Activated CD8-positive, alpha-beta memory T cell treated with anti-CD3 and anti-CD28 coated beads, Interleukin-2, amount 50 U/mL, for 1 hour (primary cell): Measurements from ENCODE around the gene RHO.

Experiments
- DNase-seq: peaks from one replicate; pipeline ENCODE4 v3.0.0-alpha.2; 2020; ENCODE audit errors: extremely low read depth

RHO gene

GRCh38 chr3:129519896-129520715, 8.3 kb upstream of the RHO start:
- no peak for DNase-seq

- DNase-seq = no peak
Observed at GRCh38 chr3:129520960-129521359, 7.5 kb upstream of the RHO start.

DNA sequence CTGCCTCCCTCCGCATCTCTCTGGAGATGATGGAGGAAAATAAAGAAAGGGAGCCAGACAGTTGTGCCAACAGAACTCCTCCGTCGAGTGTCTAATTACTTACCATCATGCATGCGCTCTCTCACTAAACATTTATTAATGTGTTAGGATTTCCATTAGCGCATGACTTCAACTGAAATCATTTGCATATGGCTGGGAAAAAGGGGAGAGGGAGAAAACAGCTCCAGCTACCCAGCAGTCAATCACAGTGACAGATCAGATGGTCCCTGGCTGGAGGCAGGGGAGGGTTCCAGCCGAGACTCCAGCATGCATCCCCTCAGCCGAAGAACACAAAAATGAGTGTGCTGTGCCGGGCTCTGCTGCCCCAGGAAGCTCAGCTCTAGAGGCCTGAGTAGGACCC, 6.8 kb upstream of the RHO start:
- DNase-seq = no peak

GRCh38 chr3:129522953-129523352, 5.5 kb upstream of the RHO start:
- DNase-seq = no peak

DNA sequence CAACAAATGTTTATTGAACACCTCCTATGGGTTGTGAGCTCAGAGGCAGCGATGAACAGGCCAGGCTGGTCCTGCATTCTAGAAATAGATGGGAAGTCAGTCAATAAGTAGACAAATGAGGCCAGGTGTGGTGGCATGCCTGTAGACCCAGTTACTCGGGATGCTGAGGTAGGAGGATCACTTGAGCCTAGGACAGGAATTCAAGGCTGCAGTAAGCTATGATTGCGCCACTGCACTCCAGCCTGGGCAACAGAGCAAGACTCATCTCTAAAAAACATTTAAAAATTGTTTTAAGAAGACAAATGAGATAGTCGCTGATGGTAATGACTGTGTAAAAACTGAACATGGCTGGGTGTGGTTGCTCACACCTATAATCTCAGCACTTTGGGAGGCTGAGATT, 4.4 kb upstream of the RHO start:
- DNase-seq = no peak

DNA sequence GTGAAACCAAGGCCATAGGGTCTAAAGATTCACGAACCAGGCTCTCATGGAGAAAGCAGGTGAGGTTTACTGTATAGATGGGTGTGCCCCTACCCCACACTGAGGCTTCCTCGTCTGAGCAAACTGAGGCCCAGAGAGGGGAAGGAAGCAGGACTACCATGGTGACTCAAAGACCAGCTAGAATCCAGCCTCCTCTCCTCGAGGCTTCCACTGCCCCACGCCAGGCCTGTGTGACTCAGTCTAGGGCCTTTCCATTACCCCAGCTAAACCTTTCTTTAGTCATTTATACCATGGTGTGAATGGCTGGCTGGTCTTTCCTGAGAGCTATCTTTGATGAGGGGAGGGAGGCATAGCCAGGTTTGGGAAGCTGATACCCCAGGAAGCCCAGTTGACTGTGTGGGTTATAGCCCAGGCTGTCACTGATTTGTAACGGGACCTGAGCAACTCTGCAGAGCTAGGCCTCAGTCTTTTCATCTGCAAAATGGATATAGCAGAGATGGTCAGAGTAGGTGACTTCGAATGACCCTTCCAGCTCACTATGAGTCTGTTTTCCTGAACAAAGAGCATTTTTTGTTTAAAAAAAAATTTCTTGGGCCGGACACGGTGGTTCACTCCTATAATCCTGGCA, 3.0 kb upstream of the RHO start:
- DNase-seq = no peak

DNA sequence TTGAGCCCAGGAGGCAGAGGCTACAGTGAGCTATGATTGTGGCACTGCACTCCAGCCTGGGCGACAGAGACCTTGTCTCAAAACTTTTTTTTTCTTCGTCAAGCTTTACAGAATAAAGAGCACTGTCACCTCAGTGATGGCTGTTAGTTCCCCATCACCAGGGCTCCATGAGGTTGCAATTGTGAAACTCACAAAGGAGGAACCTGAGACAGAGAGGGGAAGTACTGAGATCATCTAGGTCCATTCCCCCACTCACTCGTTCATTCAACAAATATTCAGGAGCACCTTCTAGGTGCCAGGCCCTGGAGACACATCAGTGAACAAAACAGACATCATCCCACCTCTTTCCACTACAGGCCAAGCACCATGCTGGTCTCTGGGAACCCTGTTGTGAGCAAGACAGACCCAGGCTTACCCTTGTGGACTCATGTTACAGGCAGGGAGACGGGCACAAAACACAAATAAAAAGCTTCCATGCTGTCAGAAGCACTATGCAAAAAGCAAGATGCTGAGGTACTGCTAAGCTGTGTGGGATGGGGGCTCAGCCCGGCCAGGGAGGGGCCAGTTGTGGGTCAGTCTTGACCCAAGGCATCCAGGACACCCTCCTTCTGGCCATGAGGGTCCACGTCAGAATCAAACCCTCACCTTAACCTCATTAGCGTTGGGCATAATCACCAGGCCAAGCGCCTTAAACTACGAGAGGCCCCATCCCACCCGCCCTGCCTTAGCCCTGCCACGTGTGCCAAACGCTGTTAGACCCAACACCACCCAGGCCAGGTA, 2.1 kb upstream of the RHO start:
- no peak for DNase-seq

DNA sequence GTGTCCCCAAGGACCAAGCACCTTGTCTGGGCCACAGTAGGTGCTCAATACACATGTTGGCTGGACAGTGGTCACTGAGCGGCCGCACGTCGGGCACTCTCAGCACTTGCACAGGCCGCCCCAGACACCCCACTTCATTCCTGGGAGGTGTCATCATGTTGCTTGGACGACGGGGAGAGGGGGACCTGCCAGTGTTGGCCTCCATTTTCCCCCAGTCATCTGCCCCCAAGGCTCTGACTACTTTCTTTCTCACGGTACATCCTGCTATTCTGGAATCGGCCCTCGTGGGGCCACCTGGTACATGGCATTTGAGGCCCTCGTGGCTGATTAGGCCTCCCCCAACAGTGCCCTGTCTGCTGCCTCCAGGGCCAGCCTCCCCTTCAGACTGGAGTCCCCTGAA, 1.2 kb upstream of the RHO start:
- no peak for DNase-seq

- no peak for DNase-seq
Observed at GRCh38 chr3:129529436-129530210, 1.2 kb downstream of the RHO start.

- DNase-seq = no peak
Observed at GRCh38 chr3:129530251-129530791, 1.9 kb downstream of the RHO start.

DNA sequence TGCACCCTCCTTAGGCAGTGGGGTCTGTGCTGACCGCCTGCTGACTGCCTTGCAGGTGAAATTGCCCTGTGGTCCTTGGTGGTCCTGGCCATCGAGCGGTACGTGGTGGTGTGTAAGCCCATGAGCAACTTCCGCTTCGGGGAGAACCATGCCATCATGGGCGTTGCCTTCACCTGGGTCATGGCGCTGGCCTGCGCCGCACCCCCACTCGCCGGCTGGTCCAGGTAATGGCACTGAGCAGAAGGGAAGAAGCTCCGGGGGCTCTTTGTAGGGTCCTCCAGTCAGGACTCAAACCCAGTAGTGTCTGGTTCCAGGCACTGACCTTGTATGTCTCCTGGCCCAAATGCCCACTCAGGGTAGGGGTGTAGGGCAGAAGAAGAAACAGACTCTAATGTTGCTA, 2.4 kb downstream of the RHO start:
- DNase-seq = no peak

DNA sequence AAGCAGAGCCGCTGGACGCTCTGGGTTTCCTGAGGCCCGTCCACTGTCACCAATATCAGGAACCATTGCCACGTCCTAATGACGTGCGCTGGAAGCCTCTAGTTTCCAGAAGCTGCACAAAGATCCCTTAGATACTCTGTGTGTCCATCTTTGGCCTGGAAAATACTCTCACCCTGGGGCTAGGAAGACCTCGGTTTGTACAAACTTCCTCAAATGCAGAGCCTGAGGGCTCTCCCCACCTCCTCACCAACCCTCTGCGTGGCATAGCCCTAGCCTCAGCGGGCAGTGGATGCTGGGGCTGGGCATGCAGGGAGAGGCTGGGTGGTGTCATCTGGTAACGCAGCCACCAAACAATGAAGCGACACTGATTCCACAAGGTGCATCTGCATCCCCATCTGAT, 3.3 kb downstream of the RHO start:
- no peak for DNase-seq

DNA sequence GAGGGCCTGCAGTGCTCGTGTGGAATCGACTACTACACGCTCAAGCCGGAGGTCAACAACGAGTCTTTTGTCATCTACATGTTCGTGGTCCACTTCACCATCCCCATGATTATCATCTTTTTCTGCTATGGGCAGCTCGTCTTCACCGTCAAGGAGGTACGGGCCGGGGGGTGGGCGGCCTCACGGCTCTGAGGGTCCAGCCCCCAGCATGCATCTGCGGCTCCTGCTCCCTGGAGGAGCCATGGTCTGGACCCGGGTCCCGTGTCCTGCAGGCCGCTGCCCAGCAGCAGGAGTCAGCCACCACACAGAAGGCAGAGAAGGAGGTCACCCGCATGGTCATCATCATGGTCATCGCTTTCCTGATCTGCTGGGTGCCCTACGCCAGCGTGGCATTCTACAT, 3.8 kb downstream of the RHO start:
- no peak for DNase-seq

GRCh38 chr3:129533406-129533805, 5.0 kb downstream of the RHO start:
- DNase-seq = no peak

GRCh38 chr3:129534428-129535027, 6.1 kb downstream of the RHO start:
- no peak for DNase-seq

DNA sequence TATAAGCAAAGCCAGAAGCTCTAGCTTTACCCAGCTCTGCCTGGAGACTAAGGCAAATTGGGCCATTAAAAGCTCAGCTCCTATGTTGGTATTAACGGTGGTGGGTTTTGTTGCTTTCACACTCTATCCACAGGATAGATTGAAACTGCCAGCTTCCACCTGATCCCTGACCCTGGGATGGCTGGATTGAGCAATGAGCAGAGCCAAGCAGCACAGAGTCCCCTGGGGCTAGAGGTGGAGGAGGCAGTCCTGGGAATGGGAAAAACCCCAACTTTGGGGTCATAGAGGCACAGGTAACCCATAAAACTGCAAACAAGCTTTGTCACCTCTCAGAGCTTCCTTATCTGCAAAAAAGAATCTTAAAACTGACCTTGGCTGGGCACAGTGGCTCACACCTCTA, 6.6 kb downstream of the RHO start:
- DNase-seq = no peak

DNA sequence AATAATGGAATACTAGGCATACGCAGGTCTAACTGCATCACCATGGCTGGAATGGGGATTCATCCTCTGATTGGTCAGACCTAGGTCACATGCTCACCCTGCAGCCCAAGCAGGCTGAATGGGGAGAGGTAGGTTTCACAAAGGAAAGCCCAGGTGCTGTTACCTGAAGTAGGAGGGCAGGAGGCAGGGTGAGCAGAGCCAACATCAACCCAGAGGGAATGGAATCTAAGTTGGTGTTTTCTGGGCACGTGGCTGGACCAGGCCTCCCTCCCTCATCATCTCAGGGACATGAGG, 7.9 kb downstream of the RHO start:
- no peak for DNase-seq

- no peak for DNase-seq
Observed at GRCh38 chr3:129536804-129537203, 8.4 kb downstream of the RHO start.

GRCh38 chr3:129539206-129539605, 10.8 kb downstream of the RHO start:
- DNase-seq = no peak

DNA sequence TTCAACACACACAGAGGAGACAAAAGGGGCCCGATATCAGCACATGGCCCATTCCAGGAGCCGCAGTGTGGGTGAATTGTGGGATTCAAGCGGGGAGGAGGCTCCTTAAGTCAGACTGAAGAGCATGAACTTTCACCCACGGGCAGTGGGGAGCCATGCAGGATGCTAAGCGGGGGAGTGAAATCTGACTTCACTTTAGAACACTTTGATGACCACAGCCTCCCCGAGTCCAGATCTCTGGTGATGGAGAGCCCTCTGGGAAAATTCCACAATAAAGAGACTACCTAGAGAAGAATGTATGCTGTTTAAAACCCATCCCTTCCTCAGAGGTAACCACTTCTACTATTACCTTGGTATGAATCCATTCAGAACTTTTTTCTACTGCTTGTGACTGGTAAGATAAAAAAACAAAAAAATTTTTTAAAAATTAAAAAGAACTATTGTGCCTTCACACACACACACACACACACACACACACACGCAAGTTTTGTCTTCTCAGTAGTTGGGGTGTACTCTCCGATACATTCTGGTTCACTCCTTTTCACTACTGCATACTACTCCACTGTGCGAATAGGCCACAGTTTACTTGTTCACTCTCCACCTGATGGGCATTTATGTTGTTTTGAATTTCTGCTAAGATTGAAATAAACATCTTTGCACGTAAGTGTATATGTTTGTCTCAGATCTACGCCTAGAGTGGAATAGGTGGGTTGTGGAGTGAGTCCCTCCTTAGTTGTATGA, 12.5 kb downstream of the RHO start:
- DNase-seq = no peak

GRCh38 chr3:129542747-129543146, 14.3 kb downstream of the RHO start:
- no peak for DNase-seq
